Large intestine (tissue), 3 donors: Measurements from ENCODE around the gene VPS13D. TPM values are rescaled to one million over a fixed set of nuclear protein-coding genes. Genes with fewer than 3 reads are reported as not detected.

ENCODE experiments used
- DNase-seq, 2 donors: peaks; one replicate each; pipeline versions ENCODE4 v3.0.0 to v3.0.0-alpha.2; 2013
- H3K27ac ChIP-seq: one replicate; pipeline ENCODE4 v1.5.1; 2013; ENCODE audit warnings: low read length
- H3K27me3 ChIP-seq: 2 replicates; pipeline ENCODE4 v1.6.1; 2013; ENCODE audit warnings: low read length; ENCODE audit not compliant: control insufficient read depth, insufficient read depth
- H3K36me3 ChIP-seq: 2 replicates; pipeline ENCODE4 v1.6.1; 2013; ENCODE audit warnings: low read length; ENCODE audit not compliant: control insufficient read depth, insufficient read depth
- H3K4me1 ChIP-seq: one replicate; pipeline ENCODE4 v1.6.1; 2013; ENCODE audit warnings: low read length; ENCODE audit not compliant: control insufficient read depth, insufficient read depth
- H3K4me3 ChIP-seq: one replicate; pipeline ENCODE4 v1.5.1; 2013; ENCODE audit warnings: low read length
- H3K9me3 ChIP-seq: one replicate; pipeline ENCODE4 v1.6.1; 2013; ENCODE audit warnings: mild to moderate bottlenecking, low read depth, low read length, moderate library complexity; ENCODE audit not compliant: control insufficient read depth
- WGBS: methylation state at CpG from one replicate; pipeline ENCODE4 v1.1.5; 2013; ENCODE audit warnings: low lambda C conversion rate; ENCODE audit not compliant: insufficient coverage; 5-methylcytosine and 5-hydroxymethylcytosine counted together
- polyA plus RNA-seq: library from polyadenylated mRNA; unstranded; fragments of 120-200 nt; gene quantifications from one replicate; pipeline ENCODE4 v1.2.1, GENCODE V29; 2013

Gene VPS13D
- polyA plus RNA-seq, 1 donor, result 20.7 TPM

GRCh38 chr1:12499539-12500240, 269.9 kb downstream of the VPS13D start:
- no peak overlapping the region for H3K27ac ChIP-seq
- H3K4me1 ChIP-seq, result peaks cover 17% of the 10 kb centered on the region
- H3K27me3 ChIP-seq, result no peaks in the 10 kb centered on the region
- WGBS, result 95% methylated on average over 5 of the region's 13 CpGs
- no peak overlapping the region for H3K4me3 ChIP-seq
- no peak for DNase-seq
- peaks cover 14% of the 10 kb centered on the region for H3K36me3 ChIP-seq
- no peaks in the 10 kb centered on the region for H3K9me3 ChIP-seq

GRCh38 chr1:12501661-12502060, 271.8 kb downstream of the VPS13D start:
- DNase-seq, result no peak
- no CpG with 5 or more reads among the region's 9 CpGs for WGBS
- Histone ChIP-seq H3K27me3 (no peaks in the 10 kb centered on the region), H3K9me3 (no peaks in the 10 kb centered on the region), H3K36me3 (peaks cover 21% of the 10 kb centered on the region), H3K4me3 (no peak overlapping the region), H3K27ac (no peak overlapping the region), H3K4me1 (peaks cover 4% of the 10 kb centered on the region)

- H3K27me3 ChIP-seq, result no peaks in the 10 kb centered on the region
- H3K4me3 ChIP-seq, result no peak overlapping the region
- H3K27ac ChIP-seq, result no peak overlapping the region
- peaks cover 23% of the 10 kb centered on the region for H3K36me3 ChIP-seq
- DNase-seq, result no peak
- no peaks in the 10 kb centered on the region for H3K4me1 ChIP-seq
- no peaks in the 10 kb centered on the region for H3K9me3 ChIP-seq
- WGBS, result 95% methylated on average over 2 of the region's 11 CpGs
These were observed 272.7 kb downstream of the VPS13D start for GRCh38 chr1:12502336-12503109.

GRCh38 chr1:12503709-12504108, 273.9 kb downstream of the VPS13D start:
- Histone ChIP-seq H3K36me3 (peaks cover 23% of the 10 kb centered on the region), H3K27me3 (no peaks in the 10 kb centered on the region), H3K27ac (no peak overlapping the region), H3K4me1 (no peaks in the 10 kb centered on the region), H3K4me3 (no peak overlapping the region), H3K9me3 (no peaks in the 10 kb centered on the region)
- WGBS, result 48% methylated on average over 2 of the region's 8 CpGs
- no peak for DNase-seq

GRCh38 chr1:12504601-12505000, 274.8 kb downstream of the VPS13D start:
- H3K36me3 ChIP-seq, result peaks cover 24% of the 10 kb centered on the region
- no peak overlapping the region for H3K4me3 ChIP-seq
- no peak overlapping the region for H3K27ac ChIP-seq
- H3K27me3 ChIP-seq, result no peaks in the 10 kb centered on the region
- no peak for DNase-seq
- no peaks in the 10 kb centered on the region for H3K4me1 ChIP-seq
- no peaks in the 10 kb centered on the region for H3K9me3 ChIP-seq
- no CpG with 5 or more reads among the region's 11 CpGs for WGBS

GRCh38 chr1:12505231-12505630, 275.4 kb downstream of the VPS13D start:
- no peak overlapping the region for H3K4me3 ChIP-seq
- no peaks in the 10 kb centered on the region for H3K27me3 ChIP-seq
- no CpG with 5 or more reads among the region's 10 CpGs for WGBS
- no peaks in the 10 kb centered on the region for H3K4me1 ChIP-seq
- no peaks in the 10 kb centered on the region for H3K9me3 ChIP-seq
- DNase-seq, result no peak
- peaks cover 24% of the 10 kb centered on the region for H3K36me3 ChIP-seq
- no peak overlapping the region for H3K27ac ChIP-seq

- WGBS, result 80% methylated on average over 1 of the region's 12 CpGs
- no peak for DNase-seq
- Histone ChIP-seq H3K36me3 (peaks cover 26% of the 10 kb centered on the region), H3K9me3 (no peaks in the 10 kb centered on the region), H3K27me3 (no peaks in the 10 kb centered on the region), H3K27ac (no peak overlapping the region), H3K4me1 (no peaks in the 10 kb centered on the region), H3K4me3 (no peak overlapping the region)
These were observed 275.9 kb downstream of the VPS13D start for GRCh38 chr1:12505639-12506280.

- WGBS, result no CpG with 5 or more reads among the region's 28 CpGs
- no peaks in the 10 kb centered on the region for H3K9me3 ChIP-seq
These were observed 276.8 kb downstream of the VPS13D start for GRCh38 chr1:12506281-12507280.

GRCh38 chr1:12507631-12508030, 277.8 kb downstream of the VPS13D start:
- H3K36me3 ChIP-seq, result peaks cover 30% of the 10 kb centered on the region
- no peaks in the 10 kb centered on the region for H3K4me1 ChIP-seq
- no CpG with 5 or more reads among the region's 11 CpGs for WGBS
- no peak overlapping the region for H3K4me3 ChIP-seq
- H3K27me3 ChIP-seq, result no peaks in the 10 kb centered on the region
- H3K27ac ChIP-seq, result no peak overlapping the region
- no peak for DNase-seq
- H3K9me3 ChIP-seq, result no peaks in the 10 kb centered on the region

More at GRCh38 chr1:12506281-12507280, 276.8 kb downstream of the VPS13D start:
- Histone ChIP-seq H3K4me3 (no peak overlapping the region), H3K36me3 (peaks cover 26% of the 10 kb centered on the region), H3K4me1 (no peaks in the 10 kb centered on the region), H3K27me3 (no peaks in the 10 kb centered on the region), H3K27ac (no peak overlapping the region)
- no peak for DNase-seq
